ENCODE data around the gene BDKRB2. TPM values are rescaled to one million over a fixed set of nuclear protein-coding genes. Genes with fewer than 3 reads are reported as not detected.

BDKRB2 gene
- total RNA-seq, 1 donor, result under 0.01 TPM

DNA sequence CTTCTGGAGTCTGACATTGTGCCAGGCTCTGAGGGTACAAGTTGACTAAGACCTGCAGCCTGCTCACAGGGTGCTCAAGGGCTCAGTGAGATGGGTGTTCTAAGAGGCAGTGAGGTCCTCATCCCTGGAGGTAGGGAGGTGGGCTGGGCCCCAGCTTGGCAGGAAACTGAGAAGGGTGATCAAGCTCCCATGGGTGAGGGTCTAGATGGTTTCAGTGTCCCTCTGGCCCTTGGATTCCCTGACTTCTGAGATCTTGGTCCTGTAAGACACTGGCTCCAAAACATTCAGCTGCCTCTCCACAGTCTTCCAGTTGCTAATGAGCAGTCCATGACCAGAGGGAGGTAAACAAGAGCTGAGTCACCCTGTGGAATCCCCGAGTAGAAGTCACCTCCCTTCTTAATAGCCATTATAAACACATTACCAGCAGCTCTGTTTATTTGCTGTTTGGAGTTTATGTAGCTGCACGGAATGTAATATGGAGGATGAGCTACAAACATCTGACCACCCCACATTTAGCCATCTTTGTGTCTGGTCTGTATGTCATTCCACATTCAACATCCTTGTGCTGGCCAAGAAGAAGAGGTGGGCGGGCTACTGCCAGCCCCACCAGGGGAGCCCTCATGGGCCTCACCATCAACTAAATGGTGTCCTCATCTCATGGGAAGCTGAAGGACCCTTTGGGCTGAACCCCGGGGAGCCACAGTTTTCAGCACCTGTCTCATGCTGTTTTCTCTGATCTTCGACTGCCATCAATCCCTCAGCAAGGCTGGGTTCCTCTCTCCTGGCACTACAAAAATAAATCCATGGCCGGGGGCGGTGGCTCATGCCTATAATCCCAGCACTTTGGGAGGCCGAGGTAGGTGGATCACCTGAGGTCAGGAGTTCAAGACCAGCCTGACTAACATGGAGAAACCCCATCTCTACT, 37.2 kb upstream of the BDKRB2 start:
- Histone ChIP-seq H3K4me1 (ENCODE audit: insufficient read depth, low read length) (no peaks in the 10 kb centered on the region), H3K27me3 (ENCODE audit: insufficient read depth, low read length) (no peaks in the 10 kb centered on the region), H3K9me3 (ENCODE audit: low read depth, low read length) (no peaks in the 10 kb centered on the region), H3K4me3 (ENCODE audit: low read length) (no peak overlapping the region)

DNA sequence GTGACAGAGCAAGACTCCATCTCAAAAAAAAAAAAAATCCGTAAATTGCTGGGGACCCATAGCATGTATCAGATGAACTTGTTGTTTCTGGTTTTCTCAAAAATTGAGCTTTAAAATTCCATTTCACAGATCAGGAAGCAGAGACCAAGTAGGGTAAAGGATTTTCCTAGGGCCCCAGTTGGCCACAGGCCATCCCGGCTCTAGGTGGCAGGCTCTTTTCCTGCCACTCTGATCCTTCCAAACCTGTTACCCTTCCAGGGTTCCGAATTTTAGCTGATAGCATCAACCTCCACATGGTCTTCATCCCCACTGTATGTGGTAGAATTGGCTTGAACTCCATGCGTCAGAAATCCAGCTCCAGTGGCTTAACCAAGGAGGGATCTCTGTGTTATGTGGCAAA, 36.1 kb upstream of the BDKRB2 start:
- Histone ChIP-seq H3K27me3 (ENCODE audit: insufficient read depth, low read length) (no peaks in the 10 kb centered on the region), H3K4me1 (ENCODE audit: insufficient read depth, low read length) (no peaks in the 10 kb centered on the region), H3K4me3 (ENCODE audit: low read length) (no peak overlapping the region), H3K9me3 (ENCODE audit: low read depth, low read length) (no peaks in the 10 kb centered on the region)

DNA sequence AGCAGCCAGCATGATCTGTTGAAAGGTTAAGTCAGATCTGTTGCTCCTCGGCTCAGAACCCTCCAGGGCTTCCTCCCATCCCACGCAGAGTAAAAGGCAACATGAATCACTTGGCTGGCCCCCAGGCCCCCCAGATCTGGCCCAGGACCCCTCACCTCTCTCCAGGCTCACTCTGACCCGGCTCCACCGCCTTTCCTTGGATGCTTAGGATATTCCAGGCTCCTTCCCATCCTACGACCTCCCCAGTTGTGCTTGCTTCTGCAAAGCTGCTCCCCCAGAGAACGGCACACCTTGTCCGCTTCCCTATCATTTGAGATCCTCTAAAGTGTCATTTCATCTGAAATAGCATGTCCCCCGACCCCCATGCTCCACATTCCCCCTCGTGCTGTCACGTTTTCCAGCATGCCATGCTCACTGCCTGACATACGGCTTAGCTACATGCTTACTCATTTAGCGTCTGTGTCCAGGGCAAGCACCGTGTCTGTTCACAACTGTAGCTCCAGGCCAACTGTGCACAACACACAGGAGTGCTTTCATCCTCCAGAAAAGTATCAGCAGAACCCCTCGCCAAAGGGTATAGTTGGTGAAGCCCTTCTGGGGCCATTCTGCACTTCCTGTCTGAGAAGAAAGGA, 33.6 kb upstream of the BDKRB2 start:
- Histone ChIP-seq H3K9me3 (ENCODE audit: low read depth, low read length) (no peaks in the 10 kb centered on the region), H3K4me3 (ENCODE audit: low read length) (no peak overlapping the region), H3K27me3 (ENCODE audit: insufficient read depth, low read length) (no peaks in the 10 kb centered on the region), H3K4me1 (ENCODE audit: insufficient read depth, low read length) (no peaks in the 10 kb centered on the region)

DNA sequence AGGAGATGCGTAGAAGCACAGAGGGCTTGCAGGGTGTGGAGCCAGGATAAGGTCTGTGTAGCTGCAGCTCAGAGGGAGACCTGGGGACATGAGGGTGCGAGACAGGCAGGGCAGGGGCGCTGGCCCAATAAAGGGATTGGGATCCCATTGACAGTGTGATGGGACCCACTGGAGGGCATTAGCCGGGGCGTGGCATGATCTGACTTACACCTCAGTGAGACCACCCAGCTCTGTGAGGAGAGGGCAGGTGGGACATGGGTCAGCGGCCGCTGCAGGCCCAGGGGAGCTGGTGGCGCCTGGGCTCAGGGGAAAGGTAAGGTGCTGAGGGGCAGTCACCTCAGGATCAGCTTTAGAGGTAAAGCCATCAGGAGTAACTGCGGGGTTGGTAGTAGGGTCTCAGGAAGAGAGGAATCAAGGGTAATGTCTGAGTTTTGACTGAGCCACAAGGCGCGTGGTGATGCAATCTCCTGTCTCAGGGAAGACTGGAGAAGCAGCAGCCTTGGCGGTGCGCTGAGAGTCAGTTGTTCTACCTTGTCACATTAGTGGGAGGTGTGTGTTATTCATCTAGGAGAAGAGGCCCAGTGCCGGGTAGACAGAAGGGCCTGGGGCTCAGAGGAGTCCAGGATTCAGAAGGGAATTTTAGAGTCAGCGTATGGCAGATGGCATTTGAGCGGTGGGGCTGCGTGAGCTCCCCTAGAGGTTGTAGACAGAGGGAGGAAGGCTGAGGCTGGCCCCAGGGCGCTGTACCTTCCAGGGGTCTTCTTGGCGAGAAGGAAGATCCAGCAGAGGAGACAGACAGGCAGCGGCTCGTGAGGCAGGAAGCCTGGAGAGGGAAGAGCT, 30.8 kb upstream of the BDKRB2 start:
- H3K4me3 ChIP-seq (ENCODE audit: low read length), result no peak overlapping the region
- H3K9me3 ChIP-seq (ENCODE audit: low read depth, low read length), result no peaks in the 10 kb centered on the region
- H3K4me1 ChIP-seq (ENCODE audit: insufficient read depth, low read length), result no peaks in the 10 kb centered on the region
- H3K27me3 ChIP-seq (ENCODE audit: insufficient read depth, low read length), result no peaks in the 10 kb centered on the region

DNA sequence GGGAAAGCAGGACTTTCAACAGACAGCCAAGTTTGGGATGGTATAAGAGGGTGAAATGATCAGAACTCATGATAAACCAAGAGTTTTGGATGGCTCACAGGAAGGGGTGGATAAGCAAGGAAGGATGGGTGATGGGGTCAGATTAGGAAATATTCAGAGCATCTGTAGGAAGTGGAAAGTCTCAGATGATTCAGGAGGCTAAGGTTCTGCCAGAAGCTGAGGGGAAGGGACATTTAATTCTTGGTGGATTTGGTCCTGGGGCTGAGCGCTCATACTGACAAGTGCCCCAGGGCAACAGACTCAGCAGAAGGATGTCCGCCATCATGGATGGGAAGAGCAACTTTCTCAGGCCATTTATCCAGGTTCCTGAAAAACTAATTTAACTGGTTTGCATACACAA, 28.4 kb upstream of the BDKRB2 start:
- no peaks in the 10 kb centered on the region for H3K4me1 ChIP-seq (ENCODE audit: insufficient read depth, low read length)
- H3K4me3 ChIP-seq (ENCODE audit: low read length), result no peak overlapping the region
- no peaks in the 10 kb centered on the region for H3K27me3 ChIP-seq (ENCODE audit: insufficient read depth, low read length)

DNA sequence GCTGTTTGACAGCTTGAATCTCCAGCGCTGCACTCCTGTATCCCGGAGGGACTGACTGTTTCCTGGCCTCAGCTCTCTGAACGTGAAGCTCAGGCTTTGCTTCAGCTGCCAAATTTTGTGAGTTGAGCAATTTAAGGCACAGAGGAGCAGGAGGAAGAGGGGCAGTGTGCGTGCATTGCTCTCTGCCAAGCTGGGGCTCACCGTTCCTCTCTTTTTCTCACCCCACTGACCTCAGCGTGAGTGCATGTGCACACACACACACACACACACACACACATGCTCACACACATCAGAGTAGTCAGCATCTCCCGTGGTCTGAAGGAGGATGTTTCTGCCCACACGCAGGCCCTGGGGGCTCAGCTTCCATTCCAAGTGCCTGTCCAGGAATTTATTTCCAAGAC, 27.8 kb upstream of the BDKRB2 start:
- no peak overlapping the region for H3K4me3 ChIP-seq (ENCODE audit: low read length)
- no peaks in the 10 kb centered on the region for H3K4me1 ChIP-seq (ENCODE audit: insufficient read depth, low read length)
- no peaks in the 10 kb centered on the region for H3K27me3 ChIP-seq (ENCODE audit: insufficient read depth, low read length)
- no peaks in the 10 kb centered on the region for H3K9me3 ChIP-seq (ENCODE audit: low read depth, low read length)

More for the DNA sequence above, 28.4 kb upstream of the BDKRB2 start:
- H3K9me3 ChIP-seq (ENCODE audit: low read depth, low read length), result no peaks in the 10 kb centered on the region

DNA sequence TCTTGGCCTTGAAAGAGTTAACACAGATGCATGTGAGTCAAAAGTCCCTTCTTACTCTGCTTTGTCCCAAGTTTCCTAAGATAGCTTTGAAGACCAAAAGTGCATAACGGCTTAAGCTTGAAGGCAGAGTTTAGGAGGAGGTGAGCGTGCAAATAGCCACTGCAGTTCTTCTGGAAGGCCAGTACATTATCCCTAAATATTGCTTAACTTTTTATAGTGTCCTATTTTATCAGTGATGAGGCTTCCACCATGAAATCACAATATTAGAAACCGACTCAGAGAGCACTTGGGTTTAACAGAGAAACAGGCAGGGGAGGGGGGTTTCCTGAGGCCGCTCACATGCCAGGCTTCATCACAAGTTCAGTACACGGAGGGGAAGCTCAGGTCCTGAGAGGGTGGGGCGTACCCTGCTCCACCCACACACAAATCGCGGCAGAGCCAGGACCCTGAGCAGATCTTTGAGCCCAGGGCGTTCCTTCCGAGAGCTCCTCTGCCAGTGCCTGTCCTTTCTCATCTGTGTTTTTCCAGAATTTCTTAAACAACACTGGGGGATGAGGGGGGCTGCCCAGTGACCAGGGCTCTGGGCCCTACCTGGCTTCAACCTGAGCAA, 26.8 kb upstream of the BDKRB2 start:
- Histone ChIP-seq H3K27me3 (ENCODE audit: insufficient read depth, low read length) (no peaks in the 10 kb centered on the region), H3K4me1 (ENCODE audit: insufficient read depth, low read length) (no peaks in the 10 kb centered on the region), H3K4me3 (ENCODE audit: low read length) (no peak overlapping the region), H3K9me3 (ENCODE audit: low read depth, low read length) (no peaks in the 10 kb centered on the region)

DNA sequence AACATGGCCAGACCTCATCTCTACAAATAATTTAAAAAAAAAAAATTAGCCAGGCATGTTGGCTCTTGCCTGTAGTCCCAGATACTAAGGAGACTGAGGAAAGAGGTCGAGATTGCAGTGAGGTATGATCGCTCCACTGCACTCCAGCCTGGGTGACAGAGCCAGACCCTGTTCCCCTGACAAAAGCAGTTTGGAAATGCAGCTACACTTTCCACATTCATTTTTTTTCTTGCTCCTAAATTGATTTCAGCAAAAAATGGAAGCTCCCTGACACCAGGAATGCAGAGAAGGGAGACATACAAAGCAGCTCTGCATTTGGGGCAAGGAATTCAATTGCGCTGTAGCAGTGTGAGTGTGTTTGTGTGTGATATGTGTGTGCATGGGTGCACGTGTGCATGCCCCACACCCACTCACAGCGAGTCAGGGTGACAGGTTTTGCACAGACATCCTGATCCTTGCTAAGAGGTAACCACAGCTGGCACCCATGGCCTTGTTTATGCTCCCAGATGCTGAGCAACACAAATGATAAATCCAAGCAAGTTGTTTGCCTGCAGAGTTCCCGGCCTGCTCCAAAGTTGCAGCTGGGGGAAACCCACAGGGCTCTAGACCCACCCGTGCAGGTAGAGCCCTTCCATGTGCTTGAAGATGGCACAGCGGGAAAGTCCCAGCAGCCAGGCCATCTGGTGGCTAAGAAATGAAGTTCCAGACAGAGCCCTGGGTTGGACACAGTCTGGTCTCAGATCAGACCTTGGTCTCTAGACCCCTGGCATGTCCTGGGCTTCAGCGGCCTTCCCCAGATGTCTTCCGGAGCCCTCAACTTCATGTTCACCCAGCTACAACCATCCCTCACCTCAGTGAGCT, 25.9 kb upstream of the BDKRB2 start:
- no peaks in the 10 kb centered on the region for H3K9me3 ChIP-seq (ENCODE audit: low read depth, low read length)
- no peaks in the 10 kb centered on the region for H3K27me3 ChIP-seq (ENCODE audit: insufficient read depth, low read length)
- H3K4me3 ChIP-seq (ENCODE audit: low read length), result no peak overlapping the region
- no peaks in the 10 kb centered on the region for H3K4me1 ChIP-seq (ENCODE audit: insufficient read depth, low read length)

DNA sequence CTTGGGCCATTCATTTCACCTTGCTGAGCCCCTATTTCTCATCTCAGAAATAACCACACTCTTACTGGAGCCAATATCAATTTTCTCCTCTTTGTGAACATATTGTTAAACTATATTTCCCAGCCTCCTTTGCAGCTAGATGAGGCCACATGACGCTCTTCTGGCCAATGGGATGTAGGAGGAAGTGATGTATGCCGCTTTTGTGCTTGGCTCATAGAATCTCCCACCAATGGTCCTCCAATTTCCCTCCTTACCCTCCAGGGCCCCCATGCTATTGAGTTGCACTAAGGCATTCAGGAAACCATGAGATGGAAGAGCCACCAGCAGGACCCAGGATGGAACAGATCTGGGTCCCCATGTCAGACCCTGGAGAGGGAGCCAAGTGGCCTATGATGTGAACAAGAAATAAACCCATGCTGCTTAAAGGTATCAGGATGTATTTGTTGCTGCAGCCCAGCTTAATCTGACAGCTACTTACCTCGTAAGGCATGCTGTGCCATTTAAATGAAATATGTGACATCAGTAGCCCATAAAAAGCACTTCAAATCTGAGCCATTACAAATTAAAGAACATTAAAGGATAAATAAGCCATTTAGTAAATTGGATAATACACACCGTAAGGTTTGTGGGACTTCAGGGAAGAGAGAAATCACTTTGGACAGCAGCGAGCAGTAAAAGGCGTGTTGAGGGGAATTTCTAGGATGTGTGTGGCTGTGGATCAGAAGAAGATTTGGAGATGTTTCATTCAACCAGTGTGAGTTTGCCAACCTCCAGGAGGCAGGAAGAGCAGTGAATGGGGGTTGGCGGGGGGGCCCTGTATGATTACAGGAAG, 24.4 kb upstream of the BDKRB2 start:
- Histone ChIP-seq H3K9me3 (ENCODE audit: low read depth, low read length) (no peaks in the 10 kb centered on the region), H3K4me1 (ENCODE audit: insufficient read depth, low read length) (no peaks in the 10 kb centered on the region), H3K4me3 (ENCODE audit: low read length) (no peak overlapping the region), H3K27me3 (ENCODE audit: insufficient read depth, low read length) (no peaks in the 10 kb centered on the region)

DNA sequence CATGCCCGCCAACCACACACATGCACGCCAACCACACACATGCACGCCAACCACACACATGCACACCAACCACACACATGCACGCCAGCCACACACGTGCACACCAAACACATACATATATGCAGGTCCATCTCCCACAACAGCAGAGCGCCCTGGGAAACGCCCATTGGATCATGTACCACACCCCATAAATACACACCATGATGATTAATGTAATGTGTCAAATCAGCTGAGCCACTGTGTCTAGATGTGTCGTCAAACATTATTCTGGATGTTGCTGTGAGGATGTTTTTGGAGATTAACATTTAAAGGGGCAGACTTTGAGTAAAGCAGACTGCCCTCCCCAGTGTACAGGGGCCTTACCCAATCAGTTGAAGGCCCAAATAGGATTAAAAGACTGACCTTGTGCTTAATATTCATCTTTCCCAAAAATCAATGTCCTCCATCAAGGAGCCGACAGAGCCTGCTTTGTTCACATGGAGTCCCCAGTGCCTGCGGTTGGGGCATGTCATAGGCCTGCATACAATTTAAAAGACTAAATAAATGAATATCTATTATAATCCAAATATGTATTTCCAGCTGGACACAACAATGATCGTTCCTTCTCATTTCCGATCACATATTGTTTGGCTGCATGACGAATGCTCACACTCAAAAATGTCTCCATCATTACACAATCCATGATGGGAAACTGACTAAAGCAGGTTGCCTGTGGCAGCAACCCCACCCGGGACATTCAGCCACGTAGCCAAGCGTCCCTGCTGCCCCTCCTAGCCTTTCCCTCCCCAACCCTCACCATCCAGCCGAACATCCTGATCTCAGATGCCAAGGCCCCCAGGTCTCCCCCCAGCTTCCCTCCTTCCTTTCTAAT, 23.2 kb upstream of the BDKRB2 start:
- Histone ChIP-seq H3K27me3 (ENCODE audit: insufficient read depth, low read length) (no peaks in the 10 kb centered on the region), H3K4me1 (ENCODE audit: insufficient read depth, low read length) (no peaks in the 10 kb centered on the region), H3K4me3 (ENCODE audit: low read length) (no peak overlapping the region), H3K9me3 (ENCODE audit: low read depth, low read length) (no peaks in the 10 kb centered on the region)

DNA sequence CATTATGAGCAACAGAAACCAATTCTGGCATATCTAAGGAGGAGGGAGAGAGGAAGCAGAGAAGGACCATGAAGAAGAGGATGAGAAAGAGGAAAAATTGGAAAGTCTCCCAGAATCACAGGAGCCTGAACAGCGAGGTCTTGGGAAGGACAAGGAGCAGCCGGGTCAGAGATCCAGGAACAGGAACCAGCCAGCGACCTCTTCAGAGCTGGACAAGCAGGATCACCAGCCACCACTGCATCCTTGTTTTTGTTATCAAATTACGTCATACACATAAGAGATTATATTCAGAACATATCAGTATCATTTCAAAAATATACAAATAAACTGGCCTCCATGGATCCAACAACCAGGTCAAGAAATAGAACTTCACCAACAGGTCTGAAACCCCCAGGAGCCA, 22.1 kb upstream of the BDKRB2 start:
- Histone ChIP-seq H3K4me1 (ENCODE audit: insufficient read depth, low read length) (no peaks in the 10 kb centered on the region), H3K27me3 (ENCODE audit: insufficient read depth, low read length) (no peaks in the 10 kb centered on the region), H3K9me3 (ENCODE audit: low read depth, low read length) (no peaks in the 10 kb centered on the region), H3K4me3 (ENCODE audit: low read length) (no peak overlapping the region)

DNA sequence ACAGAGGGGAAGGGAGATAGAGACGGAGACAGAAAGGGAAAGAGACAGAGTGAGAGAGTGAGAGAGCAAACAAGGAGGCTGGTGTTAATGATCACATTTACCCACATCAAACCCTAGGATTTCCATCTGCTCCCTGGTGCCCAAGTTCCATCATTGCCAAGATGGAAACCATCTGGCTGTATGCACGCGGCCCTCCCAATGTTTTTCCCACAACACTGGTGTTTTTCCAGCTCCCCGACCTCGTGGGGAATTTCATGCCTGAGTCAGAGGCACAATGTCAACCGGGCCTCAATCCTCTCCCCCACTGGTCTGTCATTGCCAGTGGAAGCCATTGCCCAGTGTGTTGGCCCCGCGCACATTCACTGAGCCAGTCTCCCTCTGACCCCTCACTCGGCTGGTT, 19.9 kb upstream of the BDKRB2 start:
- H3K4me3 ChIP-seq (ENCODE audit: low read length), result no peak overlapping the region
- H3K4me1 ChIP-seq (ENCODE audit: insufficient read depth, low read length), result no peaks in the 10 kb centered on the region
- no peaks in the 10 kb centered on the region for H3K27me3 ChIP-seq (ENCODE audit: insufficient read depth, low read length)
- no peaks in the 10 kb centered on the region for H3K9me3 ChIP-seq (ENCODE audit: low read depth, low read length)
